Esophagus muscularis mucosa (tissue), 3 donors: ENCODE results near the gene CEMIP2.

Experiments
- POLR2A ChIP-seq: fragments of 450-650 bp; IDR thresholded peaks from one replicate; pipeline ENCODE4 v1.6.1; 2017; ENCODE audit warnings: antibody characterized with exemption, moderate library complexity, mild to moderate bottlenecking, low read depth
- TF ChIP-seq, protein P1 (sequence below), 3 experiments: fragments of 200-600 bp in 2 of 3; fragments of 450-650 bp in 1 of 3; sonication (generic) in 2 of 3; IDR thresholded peaks; one replicate each; pipeline ENCODE4 v1.5.1; 2017 to 2019; ENCODE audit warnings: antibody characterized with exemption in 3 of 3, mild to moderate bottlenecking in 2 of 3, moderate library complexity in 1 of 3

DNA sequence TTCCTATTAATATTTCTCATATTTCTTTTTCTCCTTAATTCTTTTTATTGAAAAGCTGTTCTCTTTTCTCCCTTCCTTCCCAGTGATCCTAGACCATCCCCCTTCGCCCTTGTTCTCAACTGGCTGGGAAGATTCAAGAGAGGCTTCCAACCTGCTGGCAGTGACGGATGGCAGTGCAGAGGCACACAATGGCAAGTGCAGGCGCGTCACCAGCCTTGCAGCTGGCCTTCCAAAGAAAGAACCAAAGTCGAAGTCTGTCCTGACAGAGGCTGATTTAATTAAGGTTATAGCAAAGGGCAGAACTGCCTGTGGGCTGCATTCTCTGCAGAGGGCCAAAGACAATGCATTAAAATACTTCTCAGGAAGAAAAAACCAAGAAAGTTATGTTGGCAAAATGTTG lies 7.4 kb downstream of the CEMIP2 start:
- TF ChIP-seq, protein P1, sequence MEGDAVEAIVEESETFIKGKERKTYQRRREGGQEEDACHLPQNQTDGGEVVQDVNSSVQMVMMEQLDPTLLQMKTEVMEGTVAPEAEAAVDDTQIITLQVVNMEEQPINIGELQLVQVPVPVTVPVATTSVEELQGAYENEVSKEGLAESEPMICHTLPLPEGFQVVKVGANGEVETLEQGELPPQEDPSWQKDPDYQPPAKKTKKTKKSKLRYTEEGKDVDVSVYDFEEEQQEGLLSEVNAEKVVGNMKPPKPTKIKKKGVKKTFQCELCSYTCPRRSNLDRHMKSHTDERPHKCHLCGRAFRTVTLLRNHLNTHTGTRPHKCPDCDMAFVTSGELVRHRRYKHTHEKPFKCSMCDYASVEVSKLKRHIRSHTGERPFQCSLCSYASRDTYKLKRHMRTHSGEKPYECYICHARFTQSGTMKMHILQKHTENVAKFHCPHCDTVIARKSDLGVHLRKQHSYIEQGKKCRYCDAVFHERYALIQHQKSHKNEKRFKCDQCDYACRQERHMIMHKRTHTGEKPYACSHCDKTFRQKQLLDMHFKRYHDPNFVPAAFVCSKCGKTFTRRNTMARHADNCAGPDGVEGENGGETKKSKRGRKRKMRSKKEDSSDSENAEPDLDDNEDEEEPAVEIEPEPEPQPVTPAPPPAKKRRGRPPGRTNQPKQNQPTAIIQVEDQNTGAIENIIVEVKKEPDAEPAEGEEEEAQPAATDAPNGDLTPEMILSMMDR (IDR thresholded peaks at IDR 0.05) = no peak
- TF ChIP-seq POLR2A = no peak
